ENCODE data around the gene DHRS1. TPM values are rescaled to one million over a fixed set of nuclear protein-coding genes. Genes with fewer than 3 reads are reported as not detected.

The DHRS1 gene
- total and polyA plus RNA-seq, 9 of the 15 experiments (the other 6 are each of a cell fraction or from before 2014, with no cell fraction given): 7.3 to 33.6 (median 13.3) TPM

GRCh38 chr14:24241829-24242443, 57.6 kb downstream of the DHRS1 start (continued):
- TF ChIP-seq RBM39 (optimal IDR thresholded peaks at IDR 0.05; ENCODE audit: low read depth, low read length): peak; percentile 40
- 0 out of 2 replicates have a peak, but pooled peaks have one; percentile 5 for TF ChIP-seq SPI1 (IDR thresholded peaks at IDR 0.05; ENCODE audit: borderline replicate concordance, low read depth, low read length)
- no peak for TF ChIP-seq SRSF3 (IDR thresholded peaks at IDR 0.05; ENCODE audit: insufficient read depth, low read length)
- TF ChIP-seq CEBPB (tag; IDR thresholded peaks at IDR 0.05): no peak
- TF ChIP-seq ZNF79 (CRISPR knock-in tag; IDR thresholded peaks at IDR 0.05; ENCODE audit: low read depth): no peak
- 0 out of 2 replicates have a peak, but pooled peaks have one; percentile 27 for TF ChIP-seq ZFX (CRISPR knock-in tag; IDR thresholded peaks at IDR 0.05)
- no peak for TF ChIP-seq MAX (CRISPR knock-in tag; IDR thresholded peaks at IDR 0.05)
- peak; percentile 8; the same call in 1 of the 2 replicates for TF ChIP-seq PML (IDR thresholded peaks at IDR 0.05; ENCODE audit: low read length)
- TF ChIP-seq RBBP5 (IDR thresholded peaks at IDR 0.05; ENCODE audit: borderline replicate concordance, insufficient read depth, low read length, poor library complexity, severe bottlenecking): peak; percentile 66
- peak in 1 of 2 experiments; percentile 91 for TF ChIP-seq AFF1 (IDR thresholded peaks at IDR 0.05; ENCODE audit: low read depth in 1 of 2, partially characterized antibody in 2 of 2)
- peak; percentile 92 for TF ChIP-seq NFIC (IDR thresholded peaks at IDR 0.05)
- TF ChIP-seq RB1 (IDR thresholded peaks at IDR 0.05; ENCODE audit: low read depth): peak; percentile 18; the same call in 1 of the 2 replicates
- peak; percentile 49 for TF ChIP-seq CTCFL (IDR thresholded peaks at IDR 0.05; ENCODE audit: borderline replicate concordance, insufficient read depth, low read depth, low read length, poor library complexity, severe bottlenecking)
- TF ChIP-seq ZNF3 (CRISPR knock-in tag; IDR thresholded peaks at IDR 0.05): no peak
- peak in 1 of 2 experiments; percentile 31; a peak in 1 of 4 replicates for TF ChIP-seq SIN3A (IDR thresholded peaks at IDR 0.05; ENCODE audit: borderline replicate concordance in 2 of 2, control insufficient read depth in 1 of 2, low read depth in 2 of 2, low read length in 2 of 2)
- no peak; the same call in 1 of the 2 replicates for TF ChIP-seq GTF2E2 (tag; IDR thresholded peaks at IDR 0.05)
- no peak for TF ChIP-seq HOXB6 (CRISPR knock-in tag; IDR thresholded peaks at IDR 0.05; ENCODE audit: borderline replicate concordance)
- peak; percentile 71; the same call in 1 of the 2 replicates for TF ChIP-seq HINFP (tag; conservative IDR thresholded peaks at IDR 0.05; ENCODE audit: low read depth)
- TF ChIP-seq RAD51 (IDR thresholded peaks at IDR 0.05; ENCODE audit: borderline replicate concordance, low read depth): no peak
- no peak for TF ChIP-seq DPF2 (IDR thresholded peaks at IDR 0.05)

Data from K562 (cell line).